A549 (cell line): ENCODE measurements around the gene GDF7.

Experiments
- CHD4 ChIP-seq: fragments of 200-600 bp; sonication (generic); IDR thresholded peaks from 2 replicates; pipeline ENCODE4 v1.6.1; 2016; ENCODE audit warnings: antibody characterized with exemption, mild to moderate bottlenecking, borderline replicate concordance
- JUN ChIP-seq, 2 experiments: fragments of >200 bp; sonication (Bioruptor Twin); formaldehyde crosslinking; IDR thresholded peaks; 2 replicates in 1 of 2; 3 replicates in 1 of 2; pipeline ENCODE4 v1.6.1; 2016 to 2017
- TF ChIP-seq, protein P1 (sequence below): fragments of >200 bp; sonication (Bioruptor Twin); formaldehyde crosslinking; IDR thresholded peaks from 3 replicates; pipeline ENCODE4 v1.5.1; 2016

DNA sequence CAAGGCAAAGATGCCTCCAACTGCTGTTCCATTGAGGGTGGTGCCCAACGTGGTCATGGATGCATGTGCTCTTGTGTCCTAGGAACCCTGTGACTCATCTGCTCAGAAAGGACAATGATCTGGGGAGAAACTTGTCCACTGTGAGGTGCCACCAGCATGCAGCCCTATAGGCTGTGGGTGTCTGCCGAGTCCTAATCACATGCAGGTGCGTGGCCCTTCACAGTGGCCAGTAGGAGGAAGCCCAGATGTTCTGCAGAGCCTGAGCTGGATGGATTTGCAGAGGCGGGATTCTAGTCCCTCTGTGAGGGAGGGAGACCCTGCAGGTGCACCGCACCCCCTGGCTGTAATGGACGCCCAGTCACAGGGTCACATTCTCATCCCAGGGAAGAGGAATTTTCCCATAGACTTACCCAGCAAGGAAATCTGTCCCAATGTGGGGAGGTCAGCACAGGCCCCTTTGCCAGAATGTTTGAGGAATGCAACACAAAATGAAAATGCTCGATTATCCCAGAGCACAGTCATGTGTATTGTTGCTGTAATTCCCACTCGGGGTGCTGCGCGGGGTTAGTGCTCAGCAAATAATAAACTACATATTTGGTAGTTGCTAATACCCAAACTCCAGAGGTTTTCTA is 13.9 kb downstream of the GDF7 start:
- TF ChIP-seq, protein P1, sequence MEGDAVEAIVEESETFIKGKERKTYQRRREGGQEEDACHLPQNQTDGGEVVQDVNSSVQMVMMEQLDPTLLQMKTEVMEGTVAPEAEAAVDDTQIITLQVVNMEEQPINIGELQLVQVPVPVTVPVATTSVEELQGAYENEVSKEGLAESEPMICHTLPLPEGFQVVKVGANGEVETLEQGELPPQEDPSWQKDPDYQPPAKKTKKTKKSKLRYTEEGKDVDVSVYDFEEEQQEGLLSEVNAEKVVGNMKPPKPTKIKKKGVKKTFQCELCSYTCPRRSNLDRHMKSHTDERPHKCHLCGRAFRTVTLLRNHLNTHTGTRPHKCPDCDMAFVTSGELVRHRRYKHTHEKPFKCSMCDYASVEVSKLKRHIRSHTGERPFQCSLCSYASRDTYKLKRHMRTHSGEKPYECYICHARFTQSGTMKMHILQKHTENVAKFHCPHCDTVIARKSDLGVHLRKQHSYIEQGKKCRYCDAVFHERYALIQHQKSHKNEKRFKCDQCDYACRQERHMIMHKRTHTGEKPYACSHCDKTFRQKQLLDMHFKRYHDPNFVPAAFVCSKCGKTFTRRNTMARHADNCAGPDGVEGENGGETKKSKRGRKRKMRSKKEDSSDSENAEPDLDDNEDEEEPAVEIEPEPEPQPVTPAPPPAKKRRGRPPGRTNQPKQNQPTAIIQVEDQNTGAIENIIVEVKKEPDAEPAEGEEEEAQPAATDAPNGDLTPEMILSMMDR, result no peak
- TF ChIP-seq CHD4 (no peak), JUN (IDR thresholded peaks at IDR 0.05) (no peak)
